ENCODE measurements around the gene TSPY4.

DNA sequence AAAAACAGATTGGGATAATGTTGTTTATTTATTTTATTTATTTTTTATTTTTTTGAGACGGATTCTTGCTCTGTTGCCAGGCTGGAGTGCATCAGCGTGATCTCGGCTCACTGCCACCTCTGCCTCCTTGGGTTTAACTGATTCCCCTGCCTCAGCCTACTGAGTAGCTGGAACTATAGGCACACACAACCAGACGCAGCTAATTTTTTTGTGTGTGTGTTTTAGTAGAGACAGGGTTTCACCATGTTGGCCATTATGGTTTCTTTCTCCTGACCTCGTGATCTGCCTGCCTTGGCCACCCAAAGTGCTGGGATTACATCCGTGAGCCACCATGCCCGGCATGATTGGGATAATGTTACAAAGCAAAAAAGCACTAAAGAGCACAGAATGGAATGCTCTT, 16.3 kb upstream of the TSPY4 start:
- TF ChIP-seq EZH2 (IDR thresholded peaks at IDR 0.05; ENCODE audit: insufficient read depth, poor library complexity, severe bottlenecking), result no peak
- no peak for TF ChIP-seq EZH2phosphoT487 (IDR thresholded peaks at IDR 0.05; ENCODE audit: insufficient read depth, low read depth)
